ENCODE data around the gene SPDYE2.
"Not testable (repeated sequence)": the region's sequence is repeated elsewhere in the genome, so short reads cannot be mapped to it uniquely, and the experiment has no call there.

The SPDYE2 gene

GRCh38 chr7:102540604-102541003, 10.4 kb upstream of the SPDYE2 start:
- not testable (repeated sequence) for DNase-seq (ENCODE audit: low spot score)

GRCh38 chr7:102542083-102542482, 8.9 kb upstream of the SPDYE2 start:
- not testable (repeated sequence) for DNase-seq (ENCODE audit: low spot score)

GRCh38 chr7:102542771-102543170, 8.3 kb upstream of the SPDYE2 start:
- DNase-seq (ENCODE audit: low spot score), result not testable (repeated sequence)

GRCh38 chr7:102543596-102543995, 7.4 kb upstream of the SPDYE2 start, which contains the start of gene UPK3BL2:
TSS of gene UPK3BL2 (minus strand) at chr7:102543696. CDS start at chr7:102543636, 60 bp downstream.
- not testable (repeated sequence) for DNase-seq (ENCODE audit: low spot score)

DNA sequence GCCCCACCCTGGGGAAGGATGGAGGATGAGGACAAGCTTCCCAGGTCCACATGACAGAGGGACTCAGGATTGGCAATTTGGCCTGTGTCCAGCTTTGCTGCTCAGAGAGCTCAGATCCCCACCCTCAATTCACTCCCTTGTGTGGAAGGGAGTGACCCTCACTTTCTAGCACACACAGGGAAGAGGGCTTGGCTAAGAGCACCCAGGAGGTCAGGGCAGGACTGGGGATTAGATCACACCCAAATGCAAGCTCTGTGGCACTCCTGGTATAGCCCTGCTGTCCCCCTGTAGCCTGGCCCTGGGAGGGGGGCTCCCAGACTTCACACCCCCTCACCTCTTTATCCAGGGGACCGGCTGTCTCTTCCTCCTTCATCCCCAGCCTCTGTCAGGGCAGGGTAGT, 6.7 kb upstream of the SPDYE2 start:
- not testable (repeated sequence) for DNase-seq (ENCODE audit: low spot score)

GRCh38 chr7:102545288-102545687, 5.7 kb upstream of the SPDYE2 start:
- not testable (repeated sequence) for DNase-seq (ENCODE audit: low spot score)

DNA sequence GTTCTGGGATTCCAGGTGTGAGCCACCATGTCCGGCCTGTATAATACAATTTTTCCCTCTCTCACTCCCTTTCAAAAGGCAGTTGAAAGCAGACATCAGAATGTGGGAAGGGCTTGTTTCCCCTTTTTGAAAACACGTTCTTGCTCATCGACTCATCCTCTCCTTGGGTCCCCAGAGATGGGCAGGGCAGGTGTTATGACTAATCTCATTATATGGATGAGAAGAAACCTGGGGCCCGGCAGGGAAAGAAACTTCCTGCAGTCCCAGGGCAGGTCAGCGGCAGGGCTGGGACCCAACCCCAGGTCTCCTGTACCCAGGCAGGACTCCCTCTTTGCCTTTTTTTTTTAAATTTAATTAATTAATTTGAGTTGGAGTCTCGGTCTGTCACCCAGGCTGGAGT, 4.7 kb upstream of the SPDYE2 start:
- DNase-seq (ENCODE audit: low spot score), result not testable (repeated sequence)

DNA sequence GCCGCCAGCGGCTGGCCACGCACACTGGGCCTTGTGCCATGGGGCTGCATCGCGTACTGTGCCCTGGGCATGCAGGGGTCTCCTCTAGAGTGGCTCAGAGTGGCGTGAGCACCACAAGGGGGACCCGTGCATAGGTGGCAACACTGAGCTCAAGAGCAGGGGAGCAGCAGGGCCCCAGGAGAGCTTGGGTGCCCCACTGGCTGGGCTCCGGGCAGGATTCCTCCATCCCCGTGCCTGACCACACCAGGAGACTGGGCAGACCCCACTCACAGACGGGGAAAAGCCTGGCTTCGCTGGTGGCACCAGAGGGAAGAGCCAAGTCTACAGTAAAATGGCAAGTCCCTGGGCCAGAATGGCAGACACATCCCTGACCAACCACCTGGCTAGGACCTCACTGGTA, 17.6 kb downstream of the SPDYE2 start:
- DNase-seq (ENCODE audit: low spot score), result not testable (repeated sequence)

DNA sequence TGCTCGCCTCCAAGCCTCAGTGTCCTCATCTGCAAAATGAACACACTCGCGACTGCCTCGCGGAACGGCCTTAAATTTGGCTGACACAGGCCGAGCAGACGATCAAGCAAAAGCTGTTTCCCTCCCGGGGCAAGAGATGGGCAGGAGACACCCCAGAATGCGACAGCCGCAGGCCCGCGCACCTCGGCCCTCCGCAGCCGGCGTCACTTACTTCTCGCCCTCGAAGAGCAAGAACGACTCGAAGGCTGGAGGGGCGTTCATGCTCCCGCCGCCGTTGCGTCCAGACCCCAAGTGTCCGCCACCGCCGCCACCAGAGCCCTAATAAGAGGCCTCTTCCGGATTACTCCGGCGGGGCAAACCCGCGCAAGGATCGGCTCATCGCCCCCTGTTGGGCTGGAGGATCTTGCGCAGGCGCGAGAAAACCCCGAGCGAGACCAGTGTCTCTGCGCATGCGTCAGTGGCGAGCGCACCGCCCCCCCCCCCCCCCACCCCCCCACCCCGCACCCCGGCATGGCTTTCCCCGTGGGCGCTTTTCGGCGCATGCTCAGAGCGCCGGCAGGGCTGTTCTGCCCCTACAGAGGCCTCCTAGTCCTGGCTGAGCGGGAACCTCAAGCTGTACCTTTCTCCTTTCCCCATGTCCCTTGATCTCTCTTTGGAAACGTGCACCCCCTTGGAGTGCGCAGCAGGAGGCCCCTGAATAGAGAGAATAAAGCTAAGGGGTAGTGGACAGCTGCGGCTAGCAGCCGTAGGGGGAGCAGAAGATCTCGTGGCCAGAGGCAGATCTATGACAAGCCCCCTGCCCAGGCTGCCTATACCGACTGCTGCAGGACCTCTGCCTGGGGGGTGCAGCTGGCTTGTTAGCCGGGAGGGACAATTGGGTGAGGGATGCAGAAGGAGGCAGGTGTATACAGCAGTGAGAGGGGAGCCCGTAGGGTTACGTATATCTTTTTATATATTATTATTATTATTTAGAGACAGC, 21.5 kb downstream of the SPDYE2 start, which contains the start of gene POLR2J3:
TSS of gene POLR2J3 (minus strand) at position 323 of the 979 bp plus-strand sequence. CDS start at position 261, 62 bp downstream.
- peak; percentile 97 for DNase-seq (ENCODE audit: low spot score)

GRCh38 chr7:102574607-102575006, 23.6 kb downstream of the SPDYE2 start:
- DNase-seq (ENCODE audit: low spot score), result not testable (repeated sequence)

DNA sequence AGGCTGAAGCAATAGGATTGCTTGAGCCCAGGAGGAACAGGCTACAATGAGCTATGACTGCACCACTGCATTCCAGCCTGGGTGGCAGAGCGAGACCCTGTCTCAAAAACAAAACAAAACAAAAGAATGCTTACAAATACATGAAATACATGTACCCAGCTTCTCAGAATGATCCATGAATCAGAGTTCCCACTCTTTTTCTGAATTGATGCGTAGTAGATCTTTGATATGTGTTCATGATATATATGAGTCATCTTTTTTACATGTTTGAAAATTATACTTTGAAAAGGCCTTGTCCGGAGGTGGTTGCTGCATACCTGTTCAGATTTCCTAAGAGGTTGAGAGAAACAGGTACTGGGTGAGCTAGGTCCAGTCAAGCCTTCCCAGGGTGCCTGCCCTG, 25.3 kb downstream of the SPDYE2 start:
- not testable (repeated sequence) for DNase-seq (ENCODE audit: low spot score)

DNA sequence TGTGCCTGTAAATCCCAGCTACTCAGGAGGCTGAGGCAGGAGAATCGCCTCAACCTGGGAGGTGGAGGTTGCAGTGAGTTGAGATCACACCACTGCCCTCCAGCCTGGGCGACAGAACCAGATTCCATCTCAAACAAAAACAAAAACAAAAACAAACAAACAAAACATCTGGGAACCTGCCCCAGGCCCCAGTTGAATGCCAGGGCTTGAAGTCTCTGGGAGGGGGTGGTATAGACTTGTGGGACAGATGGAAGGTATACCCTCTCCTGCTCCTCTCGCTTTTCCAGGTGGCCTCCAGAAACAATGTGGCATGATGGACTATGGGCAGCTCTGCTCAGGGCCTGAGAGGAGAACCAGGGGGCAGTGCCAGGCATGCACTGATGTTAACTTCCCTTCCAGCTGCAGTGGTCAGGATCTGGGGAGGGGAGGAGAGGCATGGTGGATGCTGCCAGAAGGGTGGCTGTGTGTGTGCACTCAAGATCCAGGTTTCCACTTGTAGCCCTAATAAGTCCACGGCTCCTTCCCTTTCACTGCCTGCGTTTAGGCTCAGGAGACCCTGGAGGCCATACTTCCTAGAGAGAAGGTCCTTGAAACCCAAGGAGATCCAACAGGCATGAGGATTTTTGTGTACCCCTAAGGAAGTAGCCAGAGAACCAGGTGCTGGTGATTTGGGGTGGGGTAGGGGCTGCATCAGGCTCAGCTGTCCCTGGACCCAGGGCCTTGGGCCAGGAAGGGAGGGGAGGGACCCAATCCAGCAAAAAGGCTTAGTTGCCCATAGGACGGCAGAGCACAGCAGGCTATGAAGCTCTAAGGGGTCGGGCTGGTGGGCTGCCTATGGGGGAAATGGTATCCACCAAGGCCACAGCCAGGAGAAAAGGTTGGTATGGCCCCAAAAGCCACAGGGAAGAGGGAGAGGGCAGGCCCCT, 26.6 kb downstream of the SPDYE2 start:
- not testable (repeated sequence) for DNase-seq (ENCODE audit: low spot score)

DNA sequence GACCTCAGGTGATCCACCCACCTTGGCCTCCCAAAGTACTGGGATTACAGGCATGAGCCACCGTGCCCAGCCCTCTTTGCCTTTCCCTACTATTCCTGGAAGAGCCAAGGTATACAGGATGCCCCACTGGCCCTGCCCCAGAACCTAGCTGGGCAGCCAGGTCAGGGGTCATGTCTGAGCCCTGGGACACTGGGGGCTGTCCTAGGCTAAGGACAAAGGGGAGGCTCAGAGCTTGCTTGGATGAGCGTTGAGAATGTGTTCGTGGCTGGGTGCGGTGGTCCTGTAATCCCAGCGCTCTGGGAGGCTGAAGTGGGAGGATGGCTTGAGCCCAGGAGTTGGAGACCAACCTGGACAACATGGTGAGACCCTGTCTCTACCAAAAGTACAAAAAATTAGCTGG, 27.5 kb downstream of the SPDYE2 start:
- not testable (repeated sequence) for DNase-seq (ENCODE audit: low spot score)

- not testable (repeated sequence) for DNase-seq (ENCODE audit: low spot score)
Measured at GRCh38 chr7:102581722-102582121, 30.7 kb downstream of the SPDYE2 start.

GRCh38 chr7:102583495-102583894, 32.5 kb downstream of the SPDYE2 start:
- not testable (repeated sequence) for DNase-seq (ENCODE audit: low spot score)

DNA sequence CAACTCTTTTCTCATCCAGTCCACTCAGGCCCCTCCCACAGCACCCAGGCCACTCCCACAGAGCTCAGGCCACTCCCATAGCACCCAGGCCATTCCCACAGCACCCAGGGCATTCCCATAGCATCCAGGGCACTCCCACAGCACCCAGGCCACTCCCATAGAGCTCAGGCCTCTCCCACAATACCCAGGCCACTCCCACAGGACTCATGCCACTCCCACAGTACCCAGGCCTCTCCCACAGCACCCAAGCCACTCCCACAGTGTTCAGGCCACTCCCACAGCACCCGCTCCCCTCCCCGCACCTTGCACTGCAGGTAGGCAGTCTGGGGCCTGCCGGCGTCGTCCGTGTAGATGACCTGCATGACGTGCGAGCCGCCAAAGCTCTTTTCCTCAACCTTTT, 38.8 kb downstream of the SPDYE2 start:
- DNase-seq (ENCODE audit: low spot score), result not testable (repeated sequence)

DNA sequence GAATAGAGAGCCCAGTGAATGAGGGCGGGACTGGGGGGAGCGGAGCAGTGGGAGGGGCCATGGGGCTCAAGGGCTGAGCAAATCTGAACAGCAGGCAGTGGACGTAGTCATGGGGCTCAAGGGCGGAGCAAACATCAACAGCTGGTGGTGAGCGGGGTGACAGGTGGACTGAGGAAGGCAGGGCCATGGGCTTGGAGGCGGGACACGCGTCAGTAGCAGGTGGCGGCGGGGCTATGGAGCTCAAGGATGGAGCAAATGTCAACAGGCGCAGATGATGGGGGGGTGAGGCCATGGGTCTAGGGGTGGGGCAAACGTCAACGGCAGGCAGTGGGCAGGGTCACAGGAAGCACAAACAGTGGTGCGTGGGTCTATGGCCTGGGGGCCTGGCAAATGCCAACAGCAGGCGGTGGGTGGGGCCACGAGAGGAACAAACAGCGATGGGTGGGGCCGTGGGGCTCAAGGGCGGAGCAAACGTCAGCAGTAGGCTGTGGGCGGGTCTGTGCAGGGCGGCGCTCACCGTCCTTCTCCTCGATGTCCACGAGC, 41.5 kb downstream of the SPDYE2 start:
- DNase-seq (ENCODE audit: low spot score), result not testable (repeated sequence)

DNA sequence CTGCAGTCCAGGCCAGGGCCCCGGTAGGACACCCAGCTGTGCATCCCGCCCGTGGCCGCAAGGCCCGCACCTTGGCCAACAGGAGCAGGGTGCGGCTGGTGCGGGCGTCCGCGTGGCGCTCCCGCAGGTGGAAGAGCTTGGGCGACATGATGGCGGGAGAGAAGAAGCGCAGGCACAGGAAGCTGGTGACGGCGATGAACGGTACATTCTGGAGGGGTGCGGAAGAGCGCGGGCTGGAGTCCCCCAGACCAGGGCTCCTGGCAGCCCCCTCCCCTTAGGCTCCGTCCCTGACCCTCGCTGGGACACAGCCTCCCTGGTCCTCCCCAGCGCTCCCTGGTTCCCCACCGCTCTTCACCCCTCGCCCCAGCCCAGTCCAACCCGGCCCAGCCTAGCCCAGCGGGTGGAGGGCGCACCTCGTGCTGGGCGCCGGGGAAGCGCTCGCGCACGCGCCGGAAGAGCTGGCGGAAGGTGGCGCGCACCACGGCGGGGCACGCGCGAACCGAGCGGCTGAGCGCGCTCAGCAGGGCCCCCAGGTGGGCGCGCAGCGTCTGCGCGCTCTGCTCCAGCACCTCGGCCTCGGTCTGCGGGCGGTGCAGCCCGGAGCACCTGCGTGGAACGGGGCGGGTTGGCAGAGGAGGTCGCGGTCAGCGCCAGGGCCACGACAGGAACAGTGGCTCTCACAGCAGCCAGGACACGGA, 42.8 kb downstream of the SPDYE2 start:
- not testable (repeated sequence) for DNase-seq (ENCODE audit: low spot score)

GRCh38 chr7:102596036-102596435, 45.0 kb downstream of the SPDYE2 start:
- DNase-seq (ENCODE audit: low spot score), result not testable (repeated sequence)

GRCh38 chr7:102599699-102600098, 48.7 kb downstream of the SPDYE2 start:
- not testable (repeated sequence) for DNase-seq (ENCODE audit: low spot score)

DNA sequence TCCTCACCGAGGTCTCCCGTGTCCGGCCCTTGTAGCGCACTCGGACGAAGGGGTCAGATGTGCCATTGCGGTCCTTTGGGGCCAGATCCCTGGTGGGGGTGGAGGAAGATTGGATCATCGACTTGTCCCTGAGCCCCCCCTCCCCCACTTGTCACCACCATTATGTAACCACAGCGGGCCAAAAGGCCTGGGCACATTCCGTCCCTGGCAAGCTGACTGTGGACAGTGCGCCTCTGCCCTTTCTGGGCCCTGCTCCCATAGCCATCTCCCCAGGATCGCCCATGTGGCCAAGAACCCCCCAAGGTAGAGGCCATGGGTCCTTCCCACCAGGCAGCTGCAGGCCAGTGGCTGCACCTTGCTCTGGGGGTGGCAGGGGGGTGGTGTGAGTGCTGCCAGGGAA, 51.3 kb downstream of the SPDYE2 start:
- not testable (repeated sequence) for DNase-seq (ENCODE audit: low spot score)

Data from CD4-positive, alpha-beta T cell treated with Interleukin-6 at 100 ng/mL for 8 hours (primary cell).